ENCODE results near the gene TFCP2L1. TPM values are rescaled to one million over a fixed set of nuclear protein-coding genes. Genes with fewer than 3 reads are reported as not detected.
"Not testable (repeated sequence)": the region's sequence is repeated elsewhere in the genome, so short reads cannot be mapped to it uniquely, and the experiment has no call there.

Gene TFCP2L1
- total RNA-seq, 1 donor from 2014 or later, result 0.03 TPM

- not testable (repeated sequence) for DNase-seq (ENCODE audit: low spot score)
- intact Hi-C loops (cut with DNase I), result loop anchor here (10.0 kb wide), 1 partner anchor 203 kb away; no protein-coding TSS in a partner anchor
These were observed 12.9 kb upstream of the TFCP2L1 start for GRCh38 chr2:121297866-121298265.

DNA sequence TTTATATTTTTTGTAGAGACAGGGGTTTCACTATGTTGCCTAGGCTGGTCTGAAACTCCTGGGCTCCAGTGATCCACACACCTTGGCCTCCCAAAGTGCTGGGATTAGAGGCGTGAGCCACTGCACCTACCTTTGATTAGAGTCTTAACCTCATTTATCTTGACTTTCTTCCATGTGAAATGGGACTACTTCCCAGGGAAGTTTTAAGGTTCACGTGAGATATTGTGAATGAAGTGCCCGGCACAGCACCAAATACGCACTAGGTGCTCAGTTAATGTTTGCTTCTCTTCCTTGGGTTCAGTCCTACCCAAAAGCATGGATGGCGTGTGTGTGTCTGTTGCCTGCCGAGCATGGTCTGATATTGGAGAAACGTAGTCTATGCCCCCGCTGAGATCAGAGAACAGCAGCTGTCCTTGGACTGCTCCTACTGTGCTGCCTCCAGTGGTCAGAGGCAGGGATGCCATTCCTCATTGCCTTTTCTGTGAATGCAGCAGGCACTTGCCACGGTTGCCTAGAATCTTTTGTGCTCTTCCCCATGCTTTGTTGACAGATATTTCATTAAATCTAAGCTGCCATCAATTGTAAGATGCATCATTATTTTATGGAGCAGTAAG lies 12.3 kb upstream of the TFCP2L1 start:
- intact Hi-C loops (cut with DNase I), result loop anchor here (10.0 kb wide), 1 partner anchor 203 kb away; no protein-coding TSS in a partner anchor
- DNase-seq (ENCODE audit: low spot score), result peak; percentile 72

DNA sequence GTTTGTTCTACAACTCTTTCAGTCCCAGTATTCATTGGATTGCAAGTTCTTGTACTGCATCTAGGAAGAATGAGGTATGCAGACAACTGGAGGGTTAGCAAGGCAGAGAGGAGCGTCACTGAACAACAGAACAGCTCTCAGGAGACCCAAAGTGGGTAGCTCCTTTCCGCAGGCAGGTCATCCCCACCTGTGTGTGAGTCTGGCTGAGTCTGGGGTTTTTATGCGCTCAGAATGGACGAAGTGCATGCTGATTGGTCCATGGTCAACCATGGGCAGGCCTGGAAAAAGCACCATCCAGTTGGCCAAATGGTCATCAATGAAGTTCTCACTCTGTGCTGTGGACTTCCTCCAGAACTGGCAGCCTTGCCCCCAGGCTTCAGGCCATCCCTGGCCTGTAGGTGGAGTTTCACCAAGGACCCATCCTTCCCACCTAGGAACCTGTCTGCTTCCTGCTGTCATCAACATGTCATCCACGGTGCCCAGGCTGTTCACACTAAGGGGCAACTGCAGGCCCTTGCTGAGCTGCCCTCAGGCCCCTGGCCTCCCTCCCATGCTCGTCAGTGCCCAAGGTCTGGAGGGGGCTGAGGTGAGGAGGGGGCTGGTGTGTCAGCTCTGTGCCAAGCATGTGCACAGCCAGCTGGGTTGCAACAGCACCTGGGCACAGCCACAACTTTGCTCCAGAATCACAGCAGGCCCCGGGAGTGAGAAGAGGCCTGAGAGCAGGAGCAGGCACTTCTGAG lies 11.1 kb upstream of the TFCP2L1 start:
- intact Hi-C loops (cut with DNase I), result loop anchor here (10.0 kb wide), 1 partner anchor 201 kb away; no protein-coding TSS in a partner anchor
- peak; percentile 73 for DNase-seq (ENCODE audit: low spot score)

GRCh38 chr2:121294881-121295840 lies 10.2 kb upstream of the TFCP2L1 start:
- DNase-seq (ENCODE audit: low spot score), result peak; percentile 70
- intact Hi-C loops (cut with DNase I), result loop anchor here (10.0 kb wide), 1 partner anchor 200 kb away; no protein-coding TSS in a partner anchor

DNA sequence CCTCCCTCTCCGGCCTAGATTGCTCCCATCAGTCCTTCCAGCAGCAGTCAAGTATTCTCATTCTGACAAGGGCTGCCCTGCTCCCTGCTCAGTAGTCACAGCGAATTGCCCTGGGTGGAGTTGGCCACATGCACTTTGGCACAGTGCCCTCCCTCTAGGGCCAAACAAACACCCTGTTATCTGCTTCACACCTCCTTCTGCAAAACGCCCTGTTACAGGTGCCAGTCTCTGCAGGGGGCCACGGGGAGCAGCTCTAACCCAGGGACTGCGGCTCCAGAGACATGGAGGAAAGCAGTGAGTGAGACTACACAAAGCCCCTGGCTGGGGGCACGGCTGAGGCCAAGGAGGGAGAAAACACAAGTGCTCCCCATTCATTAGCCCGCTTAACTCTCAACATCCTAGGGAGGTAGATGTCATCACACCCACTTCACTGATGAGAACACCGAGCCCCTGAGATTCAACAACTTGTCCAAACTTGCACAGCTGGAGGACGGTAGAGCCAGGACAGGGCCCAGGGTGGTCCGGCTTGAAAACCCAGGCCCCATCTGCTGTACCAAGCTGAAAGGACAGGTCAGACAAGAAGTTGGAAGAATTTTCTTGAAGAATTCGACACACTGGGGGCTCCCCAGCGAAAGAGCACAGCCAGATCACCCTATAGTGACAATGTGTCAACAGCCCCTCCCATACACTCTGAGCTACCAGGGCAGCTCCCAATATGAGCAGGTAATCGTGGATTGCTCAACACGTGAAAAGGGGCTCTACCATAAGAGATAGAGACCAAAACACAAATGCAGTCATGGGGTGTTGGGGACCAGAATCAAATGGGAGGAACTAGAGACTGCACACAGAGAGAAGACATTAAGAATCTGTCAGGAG lies 8.7 kb upstream of the TFCP2L1 start:
- intact Hi-C loops (cut with DNase I), result loop anchor here (10.0 kb wide), 1 partner anchor 199 kb away; no protein-coding TSS in a partner anchor
- peak; percentile 47 for DNase-seq (ENCODE audit: low spot score)

- intact Hi-C loops (cut with DNase I), result loop anchor here (10.0 kb wide), 1 partner anchor 196 kb away; no protein-coding TSS in a partner anchor
- DNase-seq (ENCODE audit: low spot score), result no peak
These were observed 6.2 kb upstream of the TFCP2L1 start for GRCh38 chr2:121291251-121291580.

- no peak for DNase-seq (ENCODE audit: low spot score)
- intact Hi-C loops (cut with DNase I), result no loop called here
These were observed 4.3 kb upstream of the TFCP2L1 start for GRCh38 chr2:121289271-121289670.

- intact Hi-C loops (cut with DNase I), result no loop called here
- no peak for DNase-seq (ENCODE audit: low spot score)
These were observed 3.6 kb upstream of the TFCP2L1 start for GRCh38 chr2:121288454-121289231.

DNA sequence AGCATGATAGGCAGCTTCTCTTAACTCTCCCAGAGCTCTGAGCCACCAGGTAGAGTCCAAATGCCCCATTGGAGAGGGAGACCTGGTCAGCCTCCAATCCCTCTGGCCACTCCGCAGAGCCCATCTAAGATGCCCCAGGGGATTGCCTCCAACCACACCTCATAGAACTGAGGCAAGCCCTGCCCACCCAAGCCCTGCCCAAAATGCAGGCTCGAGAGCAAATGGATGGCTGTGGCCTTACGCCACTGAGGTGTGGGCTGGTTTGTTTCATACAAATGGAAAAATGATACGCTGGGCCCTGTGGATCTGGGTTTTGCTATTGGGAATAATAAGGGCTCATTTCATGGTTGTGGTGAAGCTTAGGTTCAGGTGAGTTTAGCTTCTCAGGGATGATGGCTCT lies 3.0 kb upstream of the TFCP2L1 start:
- intact Hi-C loops (cut with DNase I), result no loop called here

GRCh38 chr2:121287146-121287798 lies 2.3 kb upstream of the TFCP2L1 start:
- intact Hi-C loops (cut with DNase I), result no loop called here
- DNase-seq (ENCODE audit: low spot score), result no peak

More for the DNA sequence above, 3.0 kb upstream of the TFCP2L1 start:
- no peak for DNase-seq (ENCODE audit: low spot score)

GRCh38 chr2:121286506-121286905 lies 1.5 kb upstream of the TFCP2L1 start:
- DNase-seq (ENCODE audit: low spot score), result no peak
- intact Hi-C loops (cut with DNase I), result no loop called here

GRCh38 chr2:121285926-121286325 lies 924 bp upstream of the TFCP2L1 start:
- no peak for DNase-seq (ENCODE audit: low spot score)
- intact Hi-C loops (cut with DNase I), result no loop called here

- no peak for DNase-seq (ENCODE audit: low spot score)
- intact Hi-C loops (cut with DNase I), result no loop called here
These were observed 1.1 kb downstream of the TFCP2L1 start for GRCh38 chr2:121283670-121284462.

DNA sequence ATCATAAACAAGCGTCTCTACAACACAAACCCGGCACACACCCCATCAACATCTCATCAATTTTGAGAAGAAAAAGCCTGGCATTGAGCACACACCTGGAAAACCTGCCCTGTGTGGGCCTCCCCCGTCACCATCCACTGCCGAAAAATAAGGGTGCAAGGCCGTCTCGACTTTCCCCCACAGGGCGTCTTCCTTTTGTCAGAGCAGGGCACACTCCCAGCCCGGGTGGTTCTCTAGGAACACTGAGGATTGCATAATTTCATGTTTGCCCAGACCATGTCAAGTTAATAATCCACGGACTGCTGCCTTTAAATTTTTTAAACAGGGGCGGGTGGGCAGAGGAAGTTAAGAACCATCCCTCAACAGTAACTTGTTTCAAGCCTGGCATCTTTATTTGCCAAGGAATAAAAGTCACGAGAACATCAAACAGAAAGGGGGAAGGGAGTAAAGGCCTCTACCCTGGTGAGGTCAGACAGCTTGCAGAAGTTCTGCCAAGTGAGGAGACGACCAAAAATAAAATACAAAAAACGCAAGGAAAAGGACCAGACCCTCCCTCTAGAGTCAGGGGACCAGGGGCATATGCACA lies 2.1 kb downstream of the TFCP2L1 start:
- no peak for DNase-seq (ENCODE audit: low spot score)
- intact Hi-C loops (cut with DNase I), result no loop called here

DNA sequence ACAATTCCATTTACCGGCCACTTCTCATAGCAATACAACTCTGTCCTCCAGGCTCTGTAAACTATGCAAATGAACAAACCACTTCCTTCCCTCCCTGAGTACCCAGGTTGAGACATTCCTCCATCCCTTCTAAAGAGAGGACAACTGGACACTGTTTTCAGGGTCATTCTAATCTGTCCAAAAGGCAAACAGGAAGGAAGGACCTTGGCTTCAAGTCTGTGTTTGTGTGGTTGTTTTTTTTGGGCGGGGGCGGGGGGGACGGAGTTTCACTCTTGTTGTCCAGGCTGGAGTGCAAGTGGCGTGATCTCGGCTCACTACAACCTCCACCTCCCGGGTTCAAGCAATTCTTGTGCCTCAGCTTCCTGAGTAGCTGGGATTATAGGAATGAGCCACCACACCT lies 3.3 kb downstream of the TFCP2L1 start:
- DNase-seq (ENCODE audit: low spot score), result no peak
- intact Hi-C loops (cut with DNase I), result no loop called here

- DNase-seq (ENCODE audit: low spot score), result no peak
- intact Hi-C loops (cut with DNase I), result no loop called here
These were observed 3.9 kb downstream of the TFCP2L1 start for GRCh38 chr2:121281107-121281506.

All from cardiac septum (tissue), 1 donor.